ENCODE data around the gene AARS2. TPM values are rescaled to one million over a fixed set of nuclear protein-coding genes. Genes with fewer than 3 reads are reported as not detected.

The AARS2 gene
- total RNA-seq, 1 experiment from 2014 or later = 6.1 TPM

- Histone ChIP-seq H4K20me1 (ENCODE audit: insufficient read depth, low read depth, low read length) (0 out of 2 replicates have a peak, but pooled peaks cover 3% of the 10 kb centered on the region), H3K4me1 (ENCODE audit: low read length) (0 out of 2 replicates have a peak, but pooled peaks cover 3% of the 10 kb centered on the region), H3K4me3 (ENCODE audit: low read length) (no peak overlapping the region), H3K36me3 (ENCODE audit: insufficient read depth, low read length) (no peaks in the 10 kb centered on the region), H3K9me2 (replicated peaks; ENCODE audit: insufficient read depth, low read length) (no peaks in the 10 kb centered on the region), H2AFZ (ENCODE audit: low read length) (no peak overlapping the region), H3K9me3 (ENCODE audit: low read length) (no peaks in the 10 kb centered on the region), H3K79me2 (ENCODE audit: low read length) (no peaks in the 10 kb centered on the region), H3K27me3 (ENCODE audit: low read length) (no peaks in the 10 kb centered on the region), H3K9ac (ENCODE audit: low read length) (no peak overlapping the region), H3K27ac (ENCODE audit: low read length) (no peak overlapping the region), H3K4me2 (ENCODE audit: low read depth, low read length, poor library complexity, severe bottlenecking) (no peak overlapping the region)
- DNase-seq = no peak
Measured at GRCh38 chr6:44273617-44274016, 39.5 kb downstream of the AARS2 start.

DNA sequence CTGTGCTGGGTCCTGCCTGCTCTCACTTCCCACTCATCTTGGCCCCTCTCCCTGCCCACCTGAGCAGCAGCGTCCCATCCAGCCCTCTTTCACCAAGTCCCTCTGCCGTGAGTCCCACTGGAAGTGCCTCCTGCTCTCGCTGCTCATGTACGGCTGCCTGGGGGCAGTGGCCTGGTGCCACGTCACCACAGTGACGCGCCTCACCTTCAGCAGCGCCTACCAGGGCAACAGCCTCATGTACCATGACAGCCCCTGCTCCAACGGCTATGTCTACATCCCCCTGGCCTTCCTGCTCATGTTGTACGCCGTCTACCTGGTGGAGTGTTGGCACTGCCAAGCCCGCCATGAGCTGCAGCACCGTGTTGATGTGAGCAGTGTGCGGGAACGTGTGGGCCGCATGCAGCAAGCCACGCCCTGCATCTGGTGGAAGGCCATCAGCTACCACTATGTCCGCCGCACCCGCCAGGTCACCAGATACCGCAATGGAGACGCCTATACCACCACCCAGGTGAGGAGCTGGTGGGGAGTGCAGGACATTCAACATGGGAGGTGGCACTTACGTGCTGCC lies 40.1 kb downstream of the AARS2 start:
- no peaks in the 10 kb centered on the region for H3K79me2 ChIP-seq (ENCODE audit: low read length)
- no peaks in the 10 kb centered on the region for H3K36me3 ChIP-seq (ENCODE audit: insufficient read depth, low read length)
- 0 out of 2 replicates have a peak, but pooled peaks cover 3% of the 10 kb centered on the region for H3K4me1 ChIP-seq (ENCODE audit: low read length)
- H2AFZ ChIP-seq (ENCODE audit: low read length) = no peak overlapping the region
- no peak overlapping the region for H3K4me3 ChIP-seq (ENCODE audit: low read length)
- H3K9ac ChIP-seq (ENCODE audit: low read length) = no peak overlapping the region
- H3K4me2 ChIP-seq (ENCODE audit: low read depth, low read length, poor library complexity, severe bottlenecking) = no peak overlapping the region
- no peaks in the 10 kb centered on the region for H3K9me2 ChIP-seq (replicated peaks; ENCODE audit: insufficient read depth, low read length)
- H3K9me3 ChIP-seq (ENCODE audit: low read length) = no peaks in the 10 kb centered on the region
- no peak for DNase-seq
- no peaks in the 10 kb centered on the region for H3K27me3 ChIP-seq (ENCODE audit: low read length)
- no peak overlapping the region for H3K27ac ChIP-seq (ENCODE audit: low read length)
- H4K20me1 ChIP-seq (ENCODE audit: insufficient read depth, low read depth, low read length) = 0 out of 2 replicates have a peak, but pooled peaks cover 3% of the 10 kb centered on the region

DNA sequence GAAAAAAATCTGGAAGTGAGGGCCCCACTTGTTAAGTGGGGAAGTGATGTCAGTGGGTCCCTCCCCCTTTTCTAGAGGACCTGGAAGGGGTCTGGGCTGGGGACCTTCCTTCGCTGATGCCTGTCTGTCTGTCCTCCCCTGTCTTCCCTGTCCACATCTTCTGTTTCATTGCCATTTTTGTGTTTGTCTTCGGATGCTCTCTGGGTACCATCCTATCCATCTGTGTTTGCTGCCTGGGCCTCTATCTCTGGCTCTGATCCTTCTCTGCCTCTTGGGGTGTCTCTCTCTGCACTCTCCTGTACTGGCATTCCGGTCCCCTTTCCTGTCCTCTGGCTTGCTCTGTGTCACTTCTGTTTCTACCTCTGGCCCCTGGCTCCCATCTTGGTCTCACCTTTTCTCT lies 40.6 kb downstream of the AARS2 start:
- Histone ChIP-seq H3K4me3 (ENCODE audit: low read length) (no peak overlapping the region), H3K9ac (ENCODE audit: low read length) (no peak overlapping the region), H2AFZ (ENCODE audit: low read length) (no peak overlapping the region), H3K9me2 (replicated peaks; ENCODE audit: insufficient read depth, low read length) (no peaks in the 10 kb centered on the region), H3K27me3 (ENCODE audit: low read length) (no peaks in the 10 kb centered on the region), H3K36me3 (ENCODE audit: insufficient read depth, low read length) (no peaks in the 10 kb centered on the region), H4K20me1 (ENCODE audit: insufficient read depth, low read depth, low read length) (0 out of 2 replicates have a peak, but pooled peaks cover 3% of the 10 kb centered on the region), H3K79me2 (ENCODE audit: low read length) (no peaks in the 10 kb centered on the region), H3K27ac (ENCODE audit: low read length) (no peak overlapping the region), H3K9me3 (ENCODE audit: low read length) (no peaks in the 10 kb centered on the region), H3K4me1 (ENCODE audit: low read length) (0 out of 2 replicates have a peak, but pooled peaks cover 3% of the 10 kb centered on the region), H3K4me2 (ENCODE audit: low read depth, low read length, poor library complexity, severe bottlenecking) (no peak overlapping the region)
- no peak for DNase-seq

DNA sequence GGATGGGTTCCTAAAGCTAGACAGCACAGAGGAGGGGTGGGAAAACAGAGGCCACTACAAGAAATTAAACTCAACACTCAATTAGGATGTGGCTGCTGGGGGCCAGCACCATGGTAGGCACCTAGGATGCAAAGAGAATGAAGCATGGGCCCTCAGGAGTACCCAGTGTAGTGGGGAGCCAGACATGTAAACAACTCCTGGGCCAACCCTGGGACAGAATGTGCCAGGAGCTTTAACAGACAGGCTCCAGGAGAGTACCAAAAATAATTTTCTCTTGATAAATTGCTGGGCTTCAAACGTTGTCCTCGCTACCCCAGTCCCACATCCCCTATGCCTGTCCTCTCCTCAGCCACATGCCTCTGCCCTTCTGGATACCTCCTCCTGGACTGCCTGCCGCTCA lies 41.2 kb downstream of the AARS2 start:
- H3K9ac ChIP-seq (ENCODE audit: low read length) = no peak overlapping the region
- H3K4me1 ChIP-seq (ENCODE audit: low read length) = 0 out of 2 replicates have a peak, but pooled peaks cover 3% of the 10 kb centered on the region
- H3K27me3 ChIP-seq (ENCODE audit: low read length) = no peaks in the 10 kb centered on the region
- no peaks in the 10 kb centered on the region for H3K36me3 ChIP-seq (ENCODE audit: insufficient read depth, low read length)
- H4K20me1 ChIP-seq (ENCODE audit: insufficient read depth, low read depth, low read length) = 0 out of 2 replicates have a peak, but pooled peaks cover 3% of the 10 kb centered on the region
- no peaks in the 10 kb centered on the region for H3K9me2 ChIP-seq (replicated peaks; ENCODE audit: insufficient read depth, low read length)
- no peak overlapping the region for H3K4me2 ChIP-seq (ENCODE audit: low read depth, low read length, poor library complexity, severe bottlenecking)
- DNase-seq = no peak
- H2AFZ ChIP-seq (ENCODE audit: low read length) = no peak overlapping the region
- no peak overlapping the region for H3K4me3 ChIP-seq (ENCODE audit: low read length)
- H3K27ac ChIP-seq (ENCODE audit: low read length) = no peak overlapping the region
- H3K79me2 ChIP-seq (ENCODE audit: low read length) = no peaks in the 10 kb centered on the region
- no peaks in the 10 kb centered on the region for H3K9me3 ChIP-seq (ENCODE audit: low read length)

DNA sequence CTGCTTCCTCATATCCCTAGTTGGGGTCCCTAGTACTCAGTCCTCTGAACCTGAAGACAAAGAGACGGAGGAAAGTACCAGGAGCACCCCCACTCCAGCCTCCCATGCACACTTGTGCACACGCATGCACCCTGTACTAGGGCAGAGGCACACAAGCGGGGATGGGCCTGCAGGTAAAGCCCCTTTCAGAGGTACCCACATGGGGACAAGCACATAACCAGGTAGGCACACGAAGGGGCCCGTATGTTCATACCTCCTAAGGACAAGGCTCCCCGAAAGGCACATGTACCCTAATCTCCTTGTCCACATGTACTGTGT lies 41.8 kb downstream of the AARS2 start:
- DNase-seq = no peak
- Histone ChIP-seq H3K4me3 (ENCODE audit: low read length) (peak overlapping the region; percentile 47; the same call in 1 of the 2 replicates), H3K9me2 (replicated peaks; ENCODE audit: insufficient read depth, low read length) (no peaks in the 10 kb centered on the region), H3K79me2 (ENCODE audit: low read length) (no peaks in the 10 kb centered on the region), H3K36me3 (ENCODE audit: insufficient read depth, low read length) (no peaks in the 10 kb centered on the region), H4K20me1 (ENCODE audit: insufficient read depth, low read depth, low read length) (0 out of 2 replicates have a peak, but pooled peaks cover 3% of the 10 kb centered on the region), H3K9me3 (ENCODE audit: low read length) (no peaks in the 10 kb centered on the region), H2AFZ (ENCODE audit: low read length) (no peak overlapping the region), H3K27me3 (ENCODE audit: low read length) (no peaks in the 10 kb centered on the region), H3K4me2 (ENCODE audit: low read depth, low read length, poor library complexity, severe bottlenecking) (peak overlapping the region; percentile 44), H3K27ac (ENCODE audit: low read length) (no peak overlapping the region), H3K9ac (ENCODE audit: low read length) (no peak overlapping the region), H3K4me1 (ENCODE audit: low read length) (0 out of 2 replicates have a peak, but pooled peaks cover 3% of the 10 kb centered on the region)

DNA sequence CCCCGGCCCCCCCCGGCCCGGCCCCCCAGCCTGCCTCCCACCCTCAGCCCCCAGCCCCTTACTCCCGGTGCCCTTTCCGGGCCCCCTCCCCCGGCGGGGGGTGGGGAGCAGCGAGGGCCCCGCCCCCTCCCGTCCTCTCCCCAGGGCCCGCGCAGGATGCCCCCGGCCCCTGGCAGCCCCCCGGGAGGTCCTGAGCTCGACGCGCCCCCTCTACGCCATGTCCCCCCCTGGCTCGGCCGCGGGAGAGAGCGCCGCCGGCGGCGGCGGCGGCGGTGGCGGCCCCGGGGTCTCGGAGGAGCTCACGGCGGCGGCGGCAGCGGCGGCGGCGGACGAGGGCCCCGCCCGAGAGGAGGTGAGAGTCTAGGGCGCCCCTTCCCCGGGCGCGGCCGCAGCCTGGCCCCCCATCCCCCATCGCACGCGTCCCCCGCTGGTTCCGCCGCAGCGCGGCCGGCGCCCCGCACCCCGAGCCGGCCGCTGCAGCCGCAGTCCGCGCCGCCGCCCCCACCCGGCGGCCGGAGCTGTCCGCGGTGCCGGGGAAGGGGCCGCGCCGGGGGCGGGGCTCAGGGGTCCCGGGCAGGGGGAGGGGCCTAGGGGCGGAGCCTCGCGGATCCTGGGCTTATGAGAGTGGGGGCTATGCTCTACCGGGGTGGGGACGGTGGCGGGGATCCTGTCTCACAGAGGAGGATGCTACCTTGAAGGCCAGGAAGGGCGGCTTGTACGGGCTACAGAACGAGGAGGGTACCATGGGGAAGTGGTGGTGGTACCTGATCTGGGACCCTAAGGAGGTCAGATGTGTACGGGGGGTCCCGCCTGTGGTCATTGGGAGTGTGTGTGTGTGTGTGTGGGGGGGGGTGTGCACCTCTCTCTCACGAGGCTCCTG lies 42.4 kb downstream of the AARS2 start:
- Histone ChIP-seq H3K4me2 (ENCODE audit: low read depth, low read length, poor library complexity, severe bottlenecking) (peak overlapping the region; percentile 44), H2AFZ (ENCODE audit: low read length) (no peak overlapping the region), H3K36me3 (ENCODE audit: insufficient read depth, low read length) (no peaks in the 10 kb centered on the region), H4K20me1 (ENCODE audit: insufficient read depth, low read depth, low read length) (0 out of 2 replicates have a peak, but pooled peaks cover 3% of the 10 kb centered on the region), H3K27me3 (ENCODE audit: low read length) (no peaks in the 10 kb centered on the region), H3K79me2 (ENCODE audit: low read length) (no peaks in the 10 kb centered on the region), H3K27ac (ENCODE audit: low read length) (no peak overlapping the region), H3K9me2 (replicated peaks; ENCODE audit: insufficient read depth, low read length) (no peaks in the 10 kb centered on the region), H3K4me3 (ENCODE audit: low read length) (peak overlapping the region; percentile 47; the same call in 1 of the 2 replicates), H3K9me3 (ENCODE audit: low read length) (no peaks in the 10 kb centered on the region), H3K4me1 (ENCODE audit: low read length) (peaks cover 3% of the 10 kb centered on the region; the same call in 1 of the 2 replicates), H3K9ac (ENCODE audit: low read length) (peak overlapping the region; percentile 20; the same call in 1 of the 2 replicates)
- no peak for DNase-seq

DNA sequence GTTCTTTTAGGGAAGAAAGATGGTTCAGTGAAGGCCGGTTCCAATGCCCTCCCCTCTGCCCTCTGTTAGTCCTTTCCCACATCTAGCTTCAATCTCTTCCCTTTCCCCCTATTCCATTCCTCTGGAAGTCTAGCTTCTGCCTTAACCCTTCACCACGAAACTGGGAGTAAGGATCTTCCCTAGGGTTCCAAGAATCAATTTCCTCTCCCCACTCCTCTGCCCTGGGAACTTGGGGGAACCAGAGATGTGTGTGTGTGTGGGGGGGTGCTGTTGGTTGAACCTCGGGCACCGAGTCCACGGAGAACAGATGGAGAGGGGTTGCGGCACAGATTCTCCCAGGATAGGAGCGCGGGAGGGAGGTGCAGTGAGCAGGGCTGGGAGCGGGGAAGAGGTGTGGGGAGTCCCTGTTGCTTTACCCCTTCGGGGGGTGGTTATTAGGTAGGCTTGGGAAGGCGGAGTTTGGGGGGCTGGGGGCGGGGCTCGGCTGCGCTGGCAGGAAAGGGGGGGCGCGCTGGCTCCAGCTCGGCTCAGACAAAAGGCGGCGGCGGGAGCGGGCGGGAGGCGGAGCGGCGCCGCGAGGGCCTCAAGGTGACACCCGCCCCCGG lies 43.1 kb downstream of the AARS2 start, which contains the start of gene TMEM151B:
Gene TMEM151B, plus strand, starts transcription at position 530 of the 605 bp plus-strand sequence. CDS start 293 bp downstream, outside the sequence.
- H3K4me1 ChIP-seq (ENCODE audit: low read length) = peaks cover 3% of the 10 kb centered on the region; the same call in 1 of the 2 replicates
- peak within 1 kb of the TSS; percentile 47; the same call in 1 of the 2 replicates for H3K4me3 ChIP-seq (ENCODE audit: low read length)
- H2AFZ ChIP-seq (ENCODE audit: low read length) = no peak within 1 kb of the TSS
- no peak within 1 kb of the TSS for H3K27ac ChIP-seq (ENCODE audit: low read length)
- H3K4me2 ChIP-seq (ENCODE audit: low read depth, low read length, poor library complexity, severe bottlenecking) = peak within 1 kb of the TSS; percentile 44
- H3K9me2 ChIP-seq (replicated peaks; ENCODE audit: insufficient read depth, low read length) = no peaks in the 10 kb centered on the region
- H3K79me2 ChIP-seq (ENCODE audit: low read length) = no peaks in the 10 kb centered on the region; the same call in 1 of the 2 replicates
- no peaks in the 10 kb centered on the region for H3K27me3 ChIP-seq (ENCODE audit: low read length)
- H3K9ac ChIP-seq (ENCODE audit: low read length) = peak within 1 kb of the TSS; percentile 20; the same call in 1 of the 2 replicates
- 0 out of 2 replicates have a peak, but pooled peaks cover 3% of the 10 kb centered on the region for H4K20me1 ChIP-seq (ENCODE audit: insufficient read depth, low read depth, low read length)
- no peaks in the 10 kb centered on the region for H3K36me3 ChIP-seq (ENCODE audit: insufficient read depth, low read length)
- DNase-seq = peak; percentile 54
- H3K9me3 ChIP-seq (ENCODE audit: low read length) = no peaks in the 10 kb centered on the region
